GM19035 (cell line): Measurements from ENCODE around the gene POU6F2.

ENCODE experiments used
- ATAC-seq: cut with Tn5 transposase; IDR thresholded peaks from one replicate; pipeline ENCODE4 v1.9.1; 2021; ENCODE audit not compliant: unreplicated experiment

Gene POU6F2

GRCh38 chr7:39062811-39063210, 85.1 kb downstream of the POU6F2 start:
- ATAC-seq, result no peak

DNA sequence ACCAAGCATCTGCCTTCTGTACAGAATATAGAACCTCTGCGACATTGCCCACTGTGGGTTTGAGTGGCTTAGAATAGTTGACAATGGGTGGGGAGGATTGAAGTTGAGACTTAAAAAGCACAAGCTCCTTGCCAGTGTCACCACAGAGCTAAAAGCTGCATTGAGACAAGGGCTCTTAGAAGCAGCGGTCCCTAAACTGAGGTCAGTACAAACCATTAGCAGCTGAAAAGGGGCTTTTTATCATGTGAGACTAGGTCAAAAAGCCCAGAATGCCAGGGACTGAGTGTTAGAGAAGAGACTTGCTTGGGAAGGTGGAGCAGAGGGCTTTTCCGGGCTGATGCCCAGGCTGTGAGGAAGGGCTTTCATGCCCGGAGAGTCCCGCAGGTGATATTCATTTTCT, 91.3 kb downstream of the POU6F2 start:
- no peak for ATAC-seq

DNA sequence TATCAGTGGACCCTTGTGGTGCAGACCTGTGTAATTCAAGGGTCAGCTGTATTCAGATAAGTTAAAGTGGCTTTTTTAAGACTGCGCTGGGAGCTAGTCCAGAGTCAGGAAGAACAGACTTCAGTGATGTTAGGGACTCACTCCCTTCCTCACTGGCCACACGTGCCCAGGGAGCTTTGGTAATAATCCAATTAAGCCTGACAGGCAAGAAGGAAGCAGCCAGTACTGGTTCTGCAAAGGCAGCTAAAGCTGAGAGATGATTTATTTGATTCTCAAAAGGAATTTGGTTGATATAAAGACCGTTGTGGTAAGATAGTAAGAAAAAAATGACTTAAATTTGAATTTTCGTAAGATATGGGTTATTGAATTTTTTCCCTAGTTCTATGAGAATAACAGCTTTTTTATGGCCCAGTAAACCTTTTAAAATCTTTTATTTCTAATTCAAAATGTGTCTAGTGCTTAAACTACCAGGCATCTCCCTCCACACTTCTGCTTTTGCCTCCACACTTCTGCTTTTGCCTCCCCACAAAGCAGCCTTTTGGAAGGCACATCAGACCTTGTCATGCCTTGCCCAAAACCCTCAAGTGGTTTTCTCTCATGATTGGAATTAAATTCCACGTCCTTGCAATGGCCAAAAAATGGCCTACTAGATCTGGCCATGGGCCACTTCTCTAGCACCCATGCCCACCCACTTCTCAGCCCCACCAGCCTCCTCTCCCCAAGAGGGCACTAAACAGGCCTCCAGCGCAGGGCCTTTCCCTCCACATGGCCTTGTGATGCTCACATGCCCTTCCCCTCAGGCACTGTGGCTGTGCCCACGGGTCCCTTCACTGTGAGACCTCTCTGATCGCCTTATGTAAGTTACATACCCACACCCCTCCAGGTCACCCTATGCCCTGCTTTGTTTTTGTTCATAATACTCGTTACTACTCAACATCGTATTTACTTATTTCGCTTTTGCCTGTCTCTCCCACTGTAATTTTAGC, 92.5 kb downstream of the POU6F2 start:
- no peak for ATAC-seq

DNA sequence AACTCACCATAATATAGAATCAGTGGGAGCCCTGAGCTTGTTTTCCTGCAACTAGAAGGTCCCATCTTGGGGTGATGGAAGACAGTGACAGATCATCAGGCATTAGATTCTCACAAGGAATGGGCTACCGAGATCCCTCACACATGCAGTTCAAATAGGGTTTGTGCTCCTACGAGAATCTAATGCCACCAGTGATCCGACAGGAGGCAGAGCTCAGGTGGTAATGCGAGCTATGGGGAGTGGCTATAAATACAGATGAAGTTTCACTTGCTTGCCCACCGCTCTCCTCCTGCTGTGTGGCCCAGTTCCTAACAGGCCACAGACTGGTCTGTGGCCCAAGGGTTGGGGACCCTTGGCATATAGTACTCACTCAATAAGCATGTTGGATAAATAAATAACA, 93.4 kb downstream of the POU6F2 start:
- no peak for ATAC-seq

DNA sequence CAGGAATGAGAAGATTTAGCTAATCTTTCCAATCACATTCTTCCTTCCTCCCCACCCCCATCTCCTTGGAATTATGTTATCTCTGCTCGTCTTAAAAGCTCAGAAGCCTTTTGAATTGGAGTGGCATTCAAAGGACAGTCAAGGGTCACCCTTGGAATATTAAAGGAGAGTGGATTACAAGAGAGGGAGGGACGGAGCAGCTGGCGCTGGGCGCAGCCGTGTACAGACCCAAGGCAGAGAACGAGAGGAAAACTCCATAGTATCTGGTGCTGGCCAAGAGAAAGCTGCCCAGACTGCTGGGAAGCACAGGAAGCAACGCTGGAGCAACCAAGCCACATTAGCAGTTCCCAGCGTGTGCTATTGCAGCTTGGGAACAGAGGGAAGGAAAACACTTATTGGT, 95.7 kb downstream of the POU6F2 start:
- ATAC-seq, result no peak

- ATAC-seq, result no peak
These were observed 97.5 kb downstream of the POU6F2 start for GRCh38 chr7:39075210-39075609.

GRCh38 chr7:39083781-39084180, 106.1 kb downstream of the POU6F2 start:
- no peak for ATAC-seq

DNA sequence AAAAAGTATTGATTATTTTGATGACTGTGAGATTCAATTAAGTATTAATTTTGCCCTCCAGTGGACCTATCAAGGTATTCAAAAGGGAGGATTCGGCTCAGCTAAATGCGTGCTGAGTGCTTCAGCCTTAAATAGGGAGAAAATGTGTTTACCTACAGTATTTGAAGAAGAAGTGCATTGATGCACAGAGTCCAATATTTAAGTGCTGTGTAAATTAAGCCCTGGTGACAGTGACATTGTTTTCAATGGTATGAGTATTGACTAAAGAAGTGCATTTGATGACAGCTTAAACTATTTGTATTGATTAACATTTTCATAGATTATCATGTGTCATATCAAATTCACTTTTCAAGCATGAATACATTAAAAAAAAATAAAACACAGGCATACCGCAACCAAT, 106.6 kb downstream of the POU6F2 start:
- no peak for ATAC-seq

DNA sequence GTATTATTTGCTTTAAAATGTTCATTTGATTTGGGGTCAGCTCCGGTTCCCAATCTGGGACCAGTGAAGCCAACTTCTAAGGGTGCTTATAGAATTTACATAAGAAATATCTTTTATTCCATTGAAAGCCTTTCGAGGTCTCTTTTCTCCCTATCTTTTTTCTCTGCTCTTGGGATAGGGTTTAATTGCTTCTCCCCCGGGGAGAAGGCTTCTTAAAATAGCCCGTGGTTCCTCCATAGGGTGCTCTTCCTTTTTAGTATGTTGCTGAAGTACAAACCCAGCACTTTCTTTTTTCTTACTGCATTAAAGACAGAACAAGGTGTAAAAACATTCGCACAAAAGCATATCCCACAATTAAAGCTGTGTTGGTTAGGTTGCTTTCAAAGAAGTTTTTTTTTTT, 107.5 kb downstream of the POU6F2 start:
- no peak for ATAC-seq

DNA sequence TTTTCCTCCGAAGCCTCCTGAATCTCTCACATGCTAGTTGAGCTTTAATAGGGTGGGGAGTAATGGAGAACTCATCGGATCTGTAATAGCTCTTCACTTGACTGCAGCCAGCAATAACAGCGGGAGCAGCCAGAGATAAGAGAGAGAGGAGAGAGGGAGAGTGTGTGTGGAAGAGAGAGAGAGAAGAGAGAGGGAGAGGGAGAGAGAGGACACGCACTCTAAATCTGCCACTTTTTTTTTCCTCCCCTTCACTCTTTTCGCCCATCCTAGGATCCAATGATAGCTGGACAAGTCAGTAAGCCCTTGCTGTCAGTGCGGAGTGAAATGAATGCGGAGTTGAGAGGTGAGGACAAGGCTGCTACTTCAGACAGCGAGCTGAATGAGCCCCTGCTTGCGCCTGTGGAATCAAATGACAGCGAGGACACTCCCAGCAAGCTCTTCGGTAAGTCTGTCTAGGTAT, 107.9 kb downstream of the POU6F2 start:
- no peak for ATAC-seq

DNA sequence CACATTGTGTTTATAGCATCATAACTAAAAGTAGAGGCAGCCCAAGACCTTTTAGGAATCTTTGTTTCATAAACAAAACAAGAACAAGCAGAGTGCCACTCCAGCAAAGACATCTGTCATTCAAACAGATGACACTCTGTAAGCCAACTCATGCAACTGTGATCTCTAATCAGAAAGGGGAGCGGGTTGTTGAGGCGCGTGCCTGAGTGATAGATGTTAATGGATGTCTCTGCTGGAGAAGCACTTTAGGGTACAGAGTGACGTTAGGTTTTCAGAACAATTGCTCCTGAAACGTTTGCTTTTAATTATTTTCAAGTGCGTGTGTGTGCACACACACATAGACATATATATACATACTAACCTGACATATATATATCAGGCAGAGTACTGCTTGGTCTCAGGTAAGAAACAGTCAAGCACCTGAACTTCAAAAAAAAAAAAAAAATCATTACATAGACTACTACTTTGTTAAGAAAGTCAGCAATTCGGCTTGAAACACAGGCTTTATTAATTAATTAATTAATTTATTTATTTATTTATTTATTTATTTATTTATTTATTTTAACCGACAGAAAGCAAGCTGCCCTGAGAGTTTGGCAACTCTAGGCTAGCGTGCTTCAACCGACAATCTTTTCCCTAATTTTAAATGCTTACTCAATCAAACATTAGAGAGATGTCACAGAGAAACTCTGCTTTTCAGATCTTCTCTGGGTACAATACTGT, 109.1 kb downstream of the POU6F2 start:
- no peak for ATAC-seq

- ATAC-seq, result no peak
These were observed 111.3 kb downstream of the POU6F2 start for GRCh38 chr7:39088730-39089593.

GRCh38 chr7:39091145-39091544, 113.4 kb downstream of the POU6F2 start:
- ATAC-seq, result no peak

GRCh38 chr7:39091774-39092173, 114.1 kb downstream of the POU6F2 start:
- ATAC-seq, result no peak

GRCh38 chr7:39094731-39095130, 117.0 kb downstream of the POU6F2 start:
- no peak for ATAC-seq

DNA sequence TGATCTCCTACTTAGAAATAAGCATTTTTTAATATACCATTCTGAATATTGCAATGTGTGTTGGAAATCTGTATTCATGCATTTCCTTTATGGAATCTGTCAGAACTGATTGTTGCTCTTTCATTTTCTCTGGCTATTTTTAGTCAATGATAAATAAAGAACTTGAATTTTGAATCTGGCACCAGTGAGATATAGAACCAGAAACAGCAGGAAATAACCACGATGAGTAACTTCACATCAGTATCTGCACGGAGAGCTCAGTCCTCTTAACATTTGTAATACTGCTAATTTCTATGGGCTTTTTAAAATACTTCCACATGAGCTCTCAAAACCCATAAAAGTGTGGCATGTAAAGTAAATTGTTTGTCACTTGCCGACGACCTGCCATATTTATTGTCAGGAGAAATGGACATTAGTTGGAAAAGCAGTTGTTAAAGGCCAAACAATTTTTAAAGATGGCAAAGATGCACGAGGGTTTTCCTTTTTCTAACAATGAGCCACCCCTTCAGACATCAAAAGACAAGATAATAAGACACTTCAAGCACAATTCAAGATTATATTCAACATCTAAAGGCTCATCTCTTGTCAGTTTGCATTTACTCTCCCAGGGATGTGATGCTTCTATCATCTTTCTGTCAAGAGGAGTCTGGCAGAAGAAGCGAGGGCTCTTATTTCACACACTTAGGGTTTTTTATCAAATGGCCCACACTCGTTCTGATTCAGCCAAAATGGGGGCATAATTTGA, 118.3 kb downstream of the POU6F2 start:
- ATAC-seq, result no peak

DNA sequence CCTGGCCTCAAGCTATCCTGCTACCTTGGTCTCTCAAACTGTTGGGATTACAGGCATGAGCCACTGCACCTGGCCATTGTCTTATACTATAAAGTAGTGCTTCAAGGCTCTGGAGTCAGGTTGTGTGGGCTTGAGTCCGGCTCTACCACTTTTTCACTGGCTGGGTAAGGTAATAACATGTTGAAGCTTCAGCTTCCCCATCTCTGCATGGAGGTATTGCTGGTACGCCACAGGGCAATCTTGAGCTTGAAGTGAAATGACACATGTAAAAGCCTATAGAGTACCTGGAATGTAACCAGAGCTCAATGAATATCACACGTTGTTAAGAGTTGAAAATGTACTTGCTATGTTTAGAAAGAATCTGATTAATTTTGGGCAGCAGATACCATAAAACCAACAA, 120.8 kb downstream of the POU6F2 start:
- ATAC-seq, result no peak

GRCh38 chr7:39099146-39099545, 121.4 kb downstream of the POU6F2 start:
- ATAC-seq, result no peak

DNA sequence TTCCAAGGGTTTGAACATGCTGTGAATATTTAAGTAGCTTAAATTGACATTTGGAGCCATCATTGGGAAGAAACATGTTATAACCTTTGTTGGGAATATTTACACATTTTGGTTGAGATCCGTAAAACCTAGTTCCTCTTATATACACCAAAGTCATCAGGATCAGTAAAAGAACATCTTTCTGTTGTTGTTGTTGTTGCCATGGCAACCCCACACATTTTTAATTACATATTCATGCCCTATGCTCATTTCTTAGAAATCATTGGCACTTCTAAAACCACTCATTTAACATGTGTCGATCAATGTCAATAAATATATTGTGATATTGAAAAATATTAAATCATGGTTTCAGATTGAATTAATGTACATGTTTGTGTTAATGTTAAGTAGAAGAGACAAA, 122.6 kb downstream of the POU6F2 start:
- ATAC-seq, result no peak

- ATAC-seq, result no peak
These were observed 124.5 kb downstream of the POU6F2 start for GRCh38 chr7:39102234-39102633.
